Upper lobe of left lung (tissue), 6 donors: ENCODE data around the gene APLF. TPM values are rescaled to one million over a fixed set of nuclear protein-coding genes. Genes with fewer than 3 reads are reported as not detected.
A peak's percentile ranks its signal among the peaks of the same experiment; 100 is the strongest.
"Not testable (repeated sequence)": the region's sequence is repeated elsewhere in the genome, so short reads cannot be mapped to it uniquely, and the experiment has no call there.

Experiments
- ATAC-seq, 2 donors: fragments of 200-7000 bp; cut with Tn5 transposase; one replicate each; pipeline ENCODE4 v1.9.1; 2022; ENCODE audit warnings: mild to moderate bottlenecking in 2 of 2, moderate library complexity in 2 of 2; ENCODE audit not compliant: low FRiP score in 2 of 2
- DNase-seq, 2 donors: peaks; one replicate each; pipeline ENCODE4 v3.0.0-alpha.2; 2019 to 2020
- H3K27ac ChIP-seq, 4 donors: fragments of 200-600 bp; sonication (generic); one replicate each; pipeline ENCODE4 v1.5.1; 2016 to 2019
- H3K27me3 ChIP-seq, 4 donors: fragments of 200-600 bp; sonication (generic); one replicate each; pipeline ENCODE4 v1.5.1; 2017 to 2019
- H3K36me3 ChIP-seq, 4 donors: fragments of 200-600 bp; sonication (generic); one replicate each; pipeline ENCODE4 v1.5.1; 2016 to 2019
- H3K4me1 ChIP-seq, 4 donors: fragments of 200-600 bp; sonication (generic); one replicate each; pipeline ENCODE4 v1.5.1; 2018 to 2019
- H3K4me3 ChIP-seq, 4 donors: fragments of 200-600 bp; sonication (generic); one replicate each; pipeline ENCODE4 v1.5.1; 2017 to 2019; ENCODE audit warnings: mild to moderate bottlenecking in 2 of 4, moderate library complexity in 1 of 4
- H3K9me3 ChIP-seq, 4 donors: fragments of 200-600 bp; sonication (generic); one replicate each; pipeline ENCODE4 v1.5.1; 2018 to 2019
- EP300 ChIP-seq, 4 donors: sonication (generic); formaldehyde crosslinking; IDR thresholded peaks; one replicate each; pipeline ENCODE4 v1.5.1; 2017; ENCODE audit warnings: antibody characterized with exemption in 4 of 4, control low read depth in 2 of 4
- POLR2A ChIP-seq, 4 donors: fragments of 450-650 bp; IDR thresholded peaks; one replicate each; pipeline ENCODE4 v1.5.1; 2016 to 2017; ENCODE audit warnings: antibody characterized with exemption in 4 of 4, mild to moderate bottlenecking in 2 of 4
- POLR2AphosphoS5 ChIP-seq, 2 donors: sonication (generic); formaldehyde crosslinking; IDR thresholded peaks; one replicate each; pipeline ENCODE4 v1.5.1; 2017; ENCODE audit warnings: antibody characterized with exemption in 2 of 2
- WGBS, 2 donors: methylation state at CpG; one replicate each; pipeline ENCODE4 v1.1.5; 2017 to 2018; 5-methylcytosine and 5-hydroxymethylcytosine counted together
- total RNA-seq, 6 donors: library from RNA; depleted of rRNA in 4 of 6; stranded (reverse); fragments of >200 nt in 4 of 6; gene quantifications; one replicate each; pipeline versions ENCODE4 v1.1.0 to v1.2.1, GENCODE V29; 2016 to 2021
- TF ChIP-seq, protein P1 (sequence below), 6 experiments: fragments of 450-650 bp in 4 of 6; fragments of 200-600 bp in 2 of 6; sonication (generic) in 2 of 6; IDR thresholded peaks; one replicate each; pipeline ENCODE4 v1.5.1; 2016 to 2019; ENCODE audit warnings: antibody characterized with exemption in 6 of 6
- donor health status: DM: no; HTN: no; CAD: no; lungs with moderate emphysema.
- donor health status: DM: no; HTN: yes; CAD: no; lungs with severe emphysema.

APLF gene
- total RNA-seq, 6 donors from 2014 or later, result 3.7 to 5.5 (median 4.7) TPM

DNA sequence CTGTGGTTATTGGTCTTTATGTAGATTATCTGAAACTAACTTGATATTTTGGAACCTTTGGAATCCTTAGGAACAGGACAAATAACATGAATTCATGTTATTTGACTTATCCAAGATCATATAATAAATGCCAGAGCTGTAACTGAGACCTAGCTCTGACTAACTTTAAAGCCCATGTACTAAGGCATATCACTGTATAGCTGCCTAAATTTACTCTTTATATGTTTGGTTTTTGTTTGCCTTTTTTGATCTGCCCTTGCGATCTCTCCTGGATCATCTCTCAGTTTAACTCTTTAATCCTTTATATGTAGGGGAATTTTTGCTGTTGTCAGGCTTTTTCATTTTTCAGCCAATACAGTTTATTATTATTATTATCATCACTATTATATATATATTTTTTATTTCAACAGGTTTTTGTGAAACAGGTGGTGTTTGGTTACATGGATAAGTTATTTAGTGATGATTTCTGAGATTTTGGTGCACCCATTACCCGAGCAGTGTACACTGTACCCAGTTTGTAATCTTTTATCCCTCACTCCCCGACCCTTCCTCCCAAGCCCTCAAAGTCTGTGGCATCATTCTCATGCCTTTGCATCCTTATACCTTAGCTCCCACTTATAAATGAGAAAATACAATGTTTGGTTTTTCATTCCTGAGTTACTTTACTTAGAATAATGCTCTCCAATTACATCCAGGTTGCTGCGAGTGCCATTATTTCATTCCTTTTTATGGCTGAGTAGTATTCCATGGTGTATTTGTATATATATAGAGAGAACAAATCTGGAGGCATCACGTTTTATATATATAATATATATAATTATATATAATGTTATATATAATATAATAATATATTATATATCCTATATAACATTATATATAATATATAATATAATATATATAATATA, 48.9 kb downstream of the APLF start:
- TF ChIP-seq POLR2A (IDR thresholded peaks at IDR 0.05), result no peak
- TF ChIP-seq, protein P1, sequence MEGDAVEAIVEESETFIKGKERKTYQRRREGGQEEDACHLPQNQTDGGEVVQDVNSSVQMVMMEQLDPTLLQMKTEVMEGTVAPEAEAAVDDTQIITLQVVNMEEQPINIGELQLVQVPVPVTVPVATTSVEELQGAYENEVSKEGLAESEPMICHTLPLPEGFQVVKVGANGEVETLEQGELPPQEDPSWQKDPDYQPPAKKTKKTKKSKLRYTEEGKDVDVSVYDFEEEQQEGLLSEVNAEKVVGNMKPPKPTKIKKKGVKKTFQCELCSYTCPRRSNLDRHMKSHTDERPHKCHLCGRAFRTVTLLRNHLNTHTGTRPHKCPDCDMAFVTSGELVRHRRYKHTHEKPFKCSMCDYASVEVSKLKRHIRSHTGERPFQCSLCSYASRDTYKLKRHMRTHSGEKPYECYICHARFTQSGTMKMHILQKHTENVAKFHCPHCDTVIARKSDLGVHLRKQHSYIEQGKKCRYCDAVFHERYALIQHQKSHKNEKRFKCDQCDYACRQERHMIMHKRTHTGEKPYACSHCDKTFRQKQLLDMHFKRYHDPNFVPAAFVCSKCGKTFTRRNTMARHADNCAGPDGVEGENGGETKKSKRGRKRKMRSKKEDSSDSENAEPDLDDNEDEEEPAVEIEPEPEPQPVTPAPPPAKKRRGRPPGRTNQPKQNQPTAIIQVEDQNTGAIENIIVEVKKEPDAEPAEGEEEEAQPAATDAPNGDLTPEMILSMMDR (IDR thresholded peaks at IDR 0.05), result no peak
- no peak for TF ChIP-seq EP300 (IDR thresholded peaks at IDR 0.05)
- no peak for TF ChIP-seq POLR2AphosphoS5 (IDR thresholded peaks at IDR 0.05)
- no peak for DNase-seq
- H3K27me3 ChIP-seq, result no peaks in the 10 kb centered on the region
- H3K4me1 ChIP-seq, result no peaks in the 10 kb centered on the region
- H3K27ac ChIP-seq, result no peak overlapping the region
- ATAC-seq, result no peak
- H3K9me3 ChIP-seq, result no peaks in the 10 kb centered on the region
- H3K4me3 ChIP-seq, result no peak overlapping the region
- 79 to 95% methylated on average over 5 of the region's 5 CpGs for WGBS, 2 donors
- no peaks in the 10 kb centered on the region for H3K36me3 ChIP-seq

DNA sequence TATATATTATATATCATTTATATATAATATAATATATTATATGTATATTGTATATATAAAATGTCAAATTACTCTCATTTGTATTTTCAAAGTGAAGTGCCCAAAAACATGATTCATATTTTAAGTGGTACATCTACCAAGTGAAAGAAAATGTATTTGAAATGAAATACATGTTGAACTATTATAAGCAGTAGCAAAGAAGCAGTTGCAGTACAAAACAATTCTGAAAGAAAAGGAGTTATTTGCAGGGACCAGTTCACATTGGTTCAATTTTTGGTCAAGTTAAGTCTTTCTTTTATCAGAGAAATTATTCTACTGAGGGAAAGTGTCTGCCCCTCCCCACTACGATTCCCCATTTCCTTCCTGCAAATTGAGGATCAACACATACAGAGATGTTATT, 51.9 kb downstream of the APLF start:
- DNase-seq, result no peak
- Histone ChIP-seq H3K27ac (no peak overlapping the region), H3K9me3 (no peaks in the 10 kb centered on the region), H3K27me3 (no peaks in the 10 kb centered on the region), H3K4me1 (no peaks in the 10 kb centered on the region), H3K36me3 (no peaks in the 10 kb centered on the region), H3K4me3 (no peak overlapping the region)
- 74 to 79% methylated on average over 1 of the region's 1 CpG for WGBS, 2 donors
- ATAC-seq, result no peak
- TF ChIP-seq POLR2A (IDR thresholded peaks at IDR 0.05) (no peak), POLR2AphosphoS5 (IDR thresholded peaks at IDR 0.05) (no peak), EP300 (IDR thresholded peaks at IDR 0.05) (no peak)
- TF ChIP-seq, protein P1 (IDR thresholded peaks at IDR 0.05), result no peak

DNA sequence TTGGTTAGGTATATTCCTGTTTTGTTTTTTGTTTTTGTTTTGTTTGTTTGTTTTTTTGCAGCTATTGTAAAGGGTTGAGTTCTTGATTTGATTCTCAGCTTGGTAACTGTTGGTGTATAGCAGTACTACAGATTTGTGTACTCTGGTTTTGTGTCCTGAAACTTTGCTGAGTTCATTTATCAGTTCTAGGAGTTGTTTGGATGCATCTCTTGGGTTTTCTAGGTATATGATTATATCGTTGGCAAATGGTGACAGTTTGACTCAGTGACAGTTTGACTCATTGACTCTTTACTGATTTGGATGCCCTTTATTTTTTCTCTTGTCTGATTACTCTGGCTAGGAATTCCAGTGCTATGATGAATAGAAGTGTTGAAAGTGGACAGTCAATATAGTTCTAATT, 53.7 kb downstream of the APLF start:
- no peak for ATAC-seq
- 77 to 88% methylated on average over 1 of the region's 1 CpG for WGBS, 2 donors
- no peak for TF ChIP-seq EP300 (IDR thresholded peaks at IDR 0.05)
- TF ChIP-seq POLR2AphosphoS5 (IDR thresholded peaks at IDR 0.05), result no peak
- TF ChIP-seq POLR2A (IDR thresholded peaks at IDR 0.05), result no peak
- TF ChIP-seq, protein P1 (IDR thresholded peaks at IDR 0.05), result no peak
- no peak overlapping the region for H3K27ac ChIP-seq
- H3K4me1 ChIP-seq, result no peaks in the 10 kb centered on the region
- H3K36me3 ChIP-seq, result no peaks in the 10 kb centered on the region
- H3K27me3 ChIP-seq, result no peaks in the 10 kb centered on the region
- DNase-seq, result no peak
- no peaks in the 10 kb centered on the region for H3K9me3 ChIP-seq
- no peak overlapping the region for H3K4me3 ChIP-seq

DNA sequence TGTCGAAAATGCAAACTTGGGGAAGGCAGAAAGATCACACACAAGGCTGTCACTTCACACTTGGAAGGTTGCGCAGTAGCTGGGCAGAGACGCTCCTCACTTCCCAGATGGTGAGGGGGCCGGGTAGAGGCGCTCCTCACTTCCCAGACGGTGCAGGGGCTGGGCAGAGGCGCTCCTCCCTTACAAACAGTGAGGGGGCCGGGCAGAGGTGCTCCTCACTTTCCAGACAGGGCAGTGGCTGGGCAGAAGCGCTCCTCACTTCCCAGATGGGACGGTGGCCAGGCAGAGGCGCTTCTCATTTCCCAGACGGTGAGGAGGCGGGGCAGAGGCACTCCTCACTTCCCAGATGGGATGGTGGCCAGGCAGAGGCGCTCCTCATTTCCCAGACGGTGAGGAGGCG, 59.6 kb downstream of the APLF start:
- DNase-seq, result peak in 1 of 2 donors; percentile 42
- WGBS, 2 donors, result 89 to 94% methylated on average over 12 to 16 of the region's 16 CpGs
- H3K9me3 ChIP-seq, H3K27ac ChIP-seq, H3K27me3 ChIP-seq, H3K4me3 ChIP-seq, ATAC-seq, H3K4me1 ChIP-seq: not testable (repeated sequence)
- peaks cover 0 to 10% (median 5%) of the 10 kb centered on the region in 4 donors for H3K36me3 ChIP-seq

DNA sequence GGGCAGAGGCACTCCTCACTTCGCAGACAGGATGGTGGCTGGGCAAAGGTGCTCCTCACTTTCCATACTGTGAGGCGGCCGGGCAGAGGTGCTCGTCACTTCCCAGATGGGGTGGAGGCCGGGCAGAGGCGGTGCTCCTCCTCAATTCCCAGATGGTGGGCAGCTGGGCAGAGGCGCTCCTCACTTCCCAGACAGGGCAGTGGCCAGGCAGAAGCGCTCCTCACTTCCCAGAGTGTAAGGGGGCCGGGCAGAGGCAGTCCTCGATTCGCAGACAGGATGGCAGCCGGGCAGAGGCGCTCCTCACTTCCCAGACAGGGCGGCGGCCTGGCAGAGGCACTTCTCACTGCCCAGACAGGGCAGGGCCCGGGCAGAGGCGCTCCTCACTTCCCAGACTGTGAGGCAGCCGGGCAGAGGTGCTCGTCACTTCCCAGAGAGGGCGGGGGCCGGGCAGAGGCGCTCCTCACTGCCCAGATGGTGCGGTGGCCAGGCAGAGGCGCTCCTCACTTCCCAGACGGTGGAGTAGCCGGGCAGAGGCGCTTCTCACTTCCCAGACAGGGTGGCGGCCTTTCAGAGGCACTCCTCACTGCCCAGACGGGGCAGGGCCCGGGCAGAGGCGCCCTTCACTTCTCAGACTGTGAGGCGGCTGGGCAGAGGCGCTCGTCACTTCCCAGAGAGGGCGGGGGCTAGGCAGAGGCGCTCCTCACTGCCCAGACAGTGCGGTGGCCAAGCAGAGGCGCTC, 60.1 kb downstream of the APLF start:
- ATAC-seq, H3K27ac ChIP-seq, H3K4me3 ChIP-seq, H3K4me1 ChIP-seq, H3K9me3 ChIP-seq, H3K27me3 ChIP-seq: not testable (repeated sequence)
- WGBS, 2 donors, result 92 to 100% methylated on average over 7 to 38 of the region's 38 CpGs
- peak in 1 of 2 donors; percentile 71 for DNase-seq
- H3K36me3 ChIP-seq, result peaks cover 0 to 10% (median 5%) of the 10 kb centered on the region in 4 donors

DNA sequence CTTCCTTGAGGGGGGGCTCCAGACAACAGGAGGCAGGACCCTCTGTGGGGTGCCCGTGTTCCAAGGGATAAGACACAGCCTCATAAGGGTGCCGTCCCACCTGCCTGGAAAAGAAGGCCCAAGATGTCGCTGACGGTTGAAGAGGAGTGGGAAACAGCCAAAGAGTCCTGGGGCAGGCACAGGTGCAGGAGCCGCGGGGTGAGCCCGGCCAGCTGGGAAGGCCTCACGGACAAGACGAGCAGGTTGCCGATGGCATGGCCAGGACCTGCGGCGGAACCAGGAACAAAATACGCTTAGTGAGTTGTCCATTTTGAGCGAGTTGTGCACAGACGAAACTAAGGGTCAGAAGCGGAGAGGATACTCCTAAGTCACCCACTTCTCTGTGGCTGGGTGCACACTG, 61.8 kb downstream of the APLF start:
- ATAC-seq, H3K27ac ChIP-seq, H3K4me3 ChIP-seq, H3K9me3 ChIP-seq, H3K4me1 ChIP-seq, H3K27me3 ChIP-seq: not testable (repeated sequence)
- peak in 1 of 2 donors; percentile 55 for DNase-seq
- WGBS, 2 donors, result 97 to 99% methylated on average over 16 of the region's 16 CpGs
- peaks cover 0 to 10% (median 5%) of the 10 kb centered on the region in 4 donors for H3K36me3 ChIP-seq

DNA sequence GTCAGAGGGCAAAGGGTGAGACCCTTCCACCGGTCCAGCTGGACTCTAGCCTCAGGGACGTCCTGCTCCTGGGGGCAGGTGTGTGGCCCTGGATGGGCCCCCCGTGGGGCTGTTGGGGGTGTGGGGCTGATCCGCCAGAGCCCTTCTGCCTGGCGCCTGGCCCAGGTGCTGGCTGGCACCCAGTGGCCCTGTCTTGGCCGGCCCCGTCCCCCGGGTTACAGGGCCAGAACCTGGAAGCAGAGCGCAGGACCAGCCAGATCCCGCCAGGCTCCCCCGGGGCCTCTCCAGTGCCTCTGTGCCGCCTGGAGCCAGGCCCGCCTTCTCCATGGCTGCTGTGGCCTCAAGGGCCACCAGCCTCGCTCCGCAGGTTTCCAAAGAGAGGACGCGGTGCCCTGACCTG, 62.3 kb downstream of the APLF start:
- not testable (repeated sequence) for H3K27me3 ChIP-seq, H3K9me3 ChIP-seq, H3K4me3 ChIP-seq, ATAC-seq, H3K27ac ChIP-seq, H3K4me1 ChIP-seq
- H3K36me3 ChIP-seq, result peaks cover 0 to 10% (median 5%) of the 10 kb centered on the region in 4 donors
- 64 to 98% methylated on average over 3 to 8 of the region's 17 CpGs for WGBS, 2 donors
- DNase-seq, result peak in 1 of 2 donors; percentile 71
